GM19395 (cell line): ENCODE data around the gene C14orf132.
"Not testable (repeated sequence)": the region's sequence is repeated elsewhere in the genome, so short reads cannot be mapped to it uniquely, and the experiment has no call there.

Experiments used
- ATAC-seq: cut with Tn5 transposase; IDR thresholded peaks from one replicate; pipeline ENCODE4 v1.9.1; 2021; ENCODE audit warnings: mild to moderate bottlenecking, moderate library complexity; ENCODE audit not compliant: unreplicated experiment

C14orf132 gene

DNA sequence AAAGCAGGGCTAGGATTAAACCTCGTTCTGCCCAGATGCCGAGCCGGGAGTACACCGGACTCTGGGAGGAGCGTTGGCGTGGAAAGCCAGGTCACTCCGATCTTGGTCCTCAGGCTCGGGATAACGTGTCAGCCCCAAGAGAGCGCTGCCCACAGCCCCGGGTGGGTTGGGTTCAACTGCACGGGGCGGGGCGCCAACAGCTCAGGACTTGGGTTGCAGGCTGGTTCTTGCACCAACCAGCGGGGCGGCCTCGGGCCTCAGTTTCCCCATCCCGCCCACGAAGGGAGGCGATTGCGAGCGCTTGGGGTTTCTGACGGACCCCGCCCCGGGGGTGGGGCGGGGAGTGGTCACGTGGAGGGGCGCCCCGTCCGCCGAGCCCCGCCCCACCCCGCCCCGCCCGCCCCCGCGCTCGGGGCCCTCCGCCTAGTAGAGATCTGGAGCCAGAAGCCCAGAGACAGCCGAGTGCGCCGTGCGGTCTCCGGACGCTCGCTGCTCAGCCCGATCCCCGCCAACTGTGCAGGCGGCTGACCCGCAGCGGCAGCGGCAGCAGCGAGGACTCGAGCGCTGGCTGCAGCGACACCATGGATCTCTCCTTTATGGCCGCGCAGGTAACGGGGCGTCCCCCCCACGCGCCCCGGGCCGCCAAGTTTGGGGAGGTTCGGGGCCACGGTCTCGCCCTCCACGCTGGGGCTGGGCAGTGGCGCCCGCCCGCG is at the start of gene C14orf132:
Gene C14orf132, plus strand, starts transcription at position 443 of the 713 bp plus-strand sequence. Its CDS starts 139 bp downstream, at position 582.
- ATAC-seq: peak; percentile 66

DNA sequence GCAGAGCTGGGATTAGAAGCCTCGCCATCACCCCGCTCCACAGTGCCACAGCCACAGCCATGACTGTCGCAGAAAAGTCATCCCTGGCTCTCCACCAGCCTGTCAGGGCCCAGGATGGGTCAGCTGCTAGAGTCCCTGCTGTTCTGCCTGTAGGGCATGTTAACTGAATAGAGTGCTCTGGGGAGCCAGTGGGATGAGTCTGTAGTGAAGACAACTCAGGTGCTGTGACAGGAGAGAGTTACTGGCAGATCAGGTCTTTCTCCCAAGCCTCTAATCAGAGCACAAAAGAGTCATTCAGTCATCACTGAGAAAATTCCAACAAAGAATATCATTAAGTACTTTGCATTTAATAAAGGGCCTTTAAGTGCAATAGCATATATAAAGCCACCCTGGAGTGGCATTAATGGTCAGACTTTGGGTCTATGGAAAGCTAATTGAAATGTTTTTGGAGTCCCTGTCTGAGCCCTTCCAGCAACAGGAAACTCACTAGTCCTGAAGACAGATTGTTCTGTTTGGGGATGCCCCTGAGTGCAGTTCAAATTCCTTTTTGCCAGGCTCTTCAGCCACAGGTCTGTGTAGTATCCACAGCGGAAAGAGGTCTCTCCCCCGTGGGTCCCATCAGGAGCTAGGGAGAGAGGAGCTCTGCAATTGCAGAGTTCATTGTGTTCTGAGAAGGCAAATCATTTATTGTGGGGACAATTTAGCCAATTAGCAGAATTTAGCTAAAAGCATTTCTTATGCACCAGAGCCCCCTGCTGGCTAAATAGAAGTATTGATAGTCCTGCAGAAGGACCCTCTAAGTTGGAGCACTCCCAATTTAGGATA is 45.2 kb upstream of the C14orf132 start:
- ATAC-seq: no peak

DNA sequence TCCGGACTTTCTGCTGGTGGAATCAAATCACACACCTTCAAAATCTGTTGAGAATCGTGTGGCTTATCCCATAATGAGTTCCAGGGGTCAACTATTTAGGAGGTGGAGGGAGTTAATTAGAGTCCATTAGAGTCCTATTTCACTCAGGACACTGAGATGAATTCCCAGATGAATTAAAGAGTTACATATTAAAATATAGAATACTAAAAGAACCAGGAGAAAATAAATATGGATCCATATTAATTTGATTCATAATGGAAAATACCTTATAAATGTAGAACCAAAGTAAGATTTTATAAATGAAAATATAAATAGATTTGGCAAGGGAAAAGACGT is 44.6 kb upstream of the C14orf132 start:
- ATAC-seq: no peak

DNA sequence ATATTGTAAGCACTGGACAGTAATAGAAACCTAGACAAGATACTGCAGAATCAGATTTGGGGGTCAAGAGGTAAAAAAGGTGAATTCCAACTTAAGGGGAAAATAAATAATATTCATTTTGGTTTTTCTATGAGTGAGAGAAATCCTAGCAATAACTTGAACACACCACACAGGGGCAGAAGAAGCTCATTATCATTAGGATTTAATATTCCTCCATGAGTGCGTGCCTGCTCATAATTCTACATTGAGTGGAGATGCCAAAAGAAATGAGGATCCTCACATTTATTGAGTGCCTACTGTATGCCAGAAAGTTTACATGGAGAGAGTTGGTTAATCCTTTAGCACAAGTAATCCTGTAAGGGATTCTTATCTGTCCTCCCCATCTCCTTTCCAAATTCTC is 40.5 kb upstream of the C14orf132 start:
- no peak for ATAC-seq

DNA sequence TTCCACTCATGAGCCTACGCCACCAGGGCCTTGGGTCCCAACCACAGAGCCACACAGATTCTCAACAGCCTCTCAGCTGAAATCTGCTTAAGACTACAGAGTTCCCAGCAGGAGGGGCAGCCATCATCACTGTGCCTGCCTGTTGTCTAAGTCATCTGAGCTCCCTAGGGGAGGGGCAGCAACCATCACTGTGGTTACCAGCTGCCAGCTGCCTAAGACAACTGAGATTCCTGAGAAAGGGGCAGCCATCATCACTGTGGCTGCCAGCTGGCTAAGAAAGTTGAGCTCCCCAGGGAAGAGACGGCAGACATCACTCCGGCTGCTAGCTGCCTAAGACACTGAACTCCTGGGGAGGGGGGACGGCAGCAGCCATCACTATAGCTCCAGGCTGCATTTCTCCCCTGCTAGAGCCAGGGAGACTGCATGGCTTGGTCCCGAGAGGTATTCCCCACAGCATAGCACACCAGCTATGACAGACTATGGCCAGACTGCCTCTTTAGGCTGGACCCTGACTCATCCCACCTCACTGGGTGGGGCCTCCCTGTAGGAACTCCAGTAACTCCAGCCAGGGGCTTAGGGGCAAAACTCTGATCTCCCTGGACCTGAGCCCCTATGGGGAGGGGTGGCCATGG is 37.2 kb upstream of the C14orf132 start:
- ATAC-seq: no peak

DNA sequence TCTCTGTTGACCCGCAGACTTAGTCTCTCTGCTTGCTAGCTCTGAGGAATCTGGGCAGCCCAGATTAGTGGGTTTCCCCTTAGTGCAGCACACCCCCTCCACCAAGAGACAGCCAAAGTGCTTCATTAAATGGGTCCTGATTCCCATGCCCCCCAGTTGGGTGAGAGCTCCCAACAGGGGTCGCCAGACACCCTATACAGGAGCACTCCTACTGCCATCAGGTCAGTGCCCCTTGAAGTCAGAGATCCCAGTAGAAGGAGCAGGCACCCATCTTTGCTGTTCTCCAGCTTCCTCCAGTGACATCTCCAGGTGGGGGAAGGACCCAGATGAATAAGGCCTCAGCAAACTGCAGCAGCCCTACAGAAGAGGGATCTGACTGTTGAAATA is 36.7 kb upstream of the C14orf132 start:
- ATAC-seq: no peak

DNA sequence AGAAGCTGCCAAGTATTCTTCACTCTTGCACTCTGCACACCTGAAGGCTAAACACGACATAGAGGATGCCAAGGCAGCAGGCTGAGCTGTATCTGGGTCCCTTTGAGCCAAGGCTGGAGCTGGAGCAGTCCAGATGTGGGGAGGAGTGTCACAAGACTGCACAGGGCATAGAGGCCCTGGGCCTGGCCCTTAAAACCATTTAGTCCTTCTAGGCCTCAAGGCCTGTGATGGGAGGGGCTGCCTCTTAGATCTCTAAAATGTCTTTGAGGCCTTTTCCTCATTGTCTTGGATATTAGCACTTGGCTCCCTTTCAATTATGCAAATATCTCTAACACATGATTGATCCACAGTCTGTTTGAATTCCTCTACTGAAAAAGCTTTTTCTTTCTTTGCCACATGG is 28.0 kb upstream of the C14orf132 start:
- ATAC-seq: no peak

DNA sequence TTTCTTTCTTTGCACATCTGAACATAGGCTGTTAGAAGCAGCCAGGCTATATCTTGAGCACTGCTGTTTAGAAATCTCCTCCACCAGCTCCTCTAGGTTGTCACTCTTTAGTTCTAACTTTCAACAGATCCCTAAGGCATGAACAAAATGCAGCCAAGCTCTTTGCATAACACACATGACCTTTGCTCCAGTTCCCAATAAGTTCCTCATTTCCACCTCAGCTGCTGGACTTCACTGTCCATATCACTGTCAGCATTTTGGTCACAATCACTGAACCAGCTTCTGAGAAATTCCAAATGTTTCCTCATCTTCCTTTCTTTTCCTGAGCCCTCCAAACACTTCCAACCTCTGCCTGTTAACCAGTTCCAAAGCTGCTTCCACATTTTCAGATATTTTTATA is 27.6 kb upstream of the C14orf132 start:
- ATAC-seq: no peak

DNA sequence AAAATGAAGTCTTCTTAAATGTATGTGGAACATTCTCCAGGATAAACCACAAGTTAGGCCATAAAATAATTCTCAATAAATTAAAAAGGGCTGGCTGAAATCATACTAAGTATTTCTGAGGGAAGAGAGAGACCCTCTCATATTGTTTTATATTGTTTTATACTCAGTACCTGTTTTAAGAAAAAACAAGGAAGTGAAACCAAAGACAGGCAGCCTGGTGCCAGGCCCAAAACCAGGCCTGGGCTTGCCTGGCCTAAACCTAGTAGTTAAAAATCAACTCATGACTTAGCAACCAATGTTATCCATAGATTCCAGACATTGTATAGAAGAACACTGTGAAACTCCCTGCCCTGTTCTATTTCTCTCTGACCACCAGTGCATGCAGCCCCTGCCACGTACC is 26.4 kb upstream of the C14orf132 start:
- not testable (repeated sequence) for ATAC-seq

DNA sequence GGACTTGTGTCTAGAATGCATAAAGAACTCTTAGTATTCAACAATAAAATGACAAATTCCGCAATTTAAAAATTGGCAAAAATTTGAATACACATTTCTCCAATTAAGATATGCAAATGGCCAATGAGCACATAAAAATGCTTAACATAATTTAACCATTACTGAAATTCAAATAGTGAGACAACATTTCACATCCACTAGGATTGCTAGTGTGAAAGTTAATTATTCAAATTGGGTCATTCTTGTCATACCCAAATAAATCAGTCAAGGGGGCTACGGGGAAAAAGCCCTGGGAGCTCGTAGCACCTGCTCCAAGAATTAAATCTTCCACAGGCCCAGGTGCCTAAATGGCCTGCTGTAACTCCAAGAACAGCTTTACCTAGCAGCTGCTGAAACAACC is 25.0 kb upstream of the C14orf132 start:
- no peak for ATAC-seq

DNA sequence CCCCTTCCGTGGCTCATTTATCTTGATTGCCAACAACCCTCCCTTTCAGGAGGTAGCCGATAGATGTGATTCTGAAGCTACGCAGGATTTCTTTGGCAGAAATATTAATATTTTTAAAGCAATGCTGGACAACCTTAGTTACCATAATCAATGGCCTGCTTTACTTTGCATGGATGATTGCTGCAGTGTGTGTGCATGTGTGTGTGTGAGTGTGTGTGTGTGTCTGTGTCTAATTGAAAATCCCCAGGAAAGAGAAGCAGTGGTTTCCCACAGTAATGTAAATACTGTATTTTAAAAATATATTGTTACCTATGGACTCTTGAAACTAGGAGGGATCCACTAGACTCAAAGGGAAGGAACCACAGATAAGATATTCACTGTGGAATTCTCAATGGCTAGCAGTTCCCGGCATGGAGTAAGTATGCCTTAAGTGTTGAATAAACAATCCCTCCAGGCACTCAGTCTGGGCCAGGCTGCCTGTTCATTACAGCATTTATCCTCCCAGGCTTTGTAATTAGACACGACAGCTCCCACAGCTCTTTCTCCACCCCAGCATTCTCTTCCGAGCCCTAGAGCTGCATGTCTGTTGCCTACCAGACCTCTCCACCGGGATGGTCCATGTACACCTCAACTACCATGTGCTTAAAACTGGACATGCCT is 22.5 kb upstream of the C14orf132 start:
- ATAC-seq: no peak

DNA sequence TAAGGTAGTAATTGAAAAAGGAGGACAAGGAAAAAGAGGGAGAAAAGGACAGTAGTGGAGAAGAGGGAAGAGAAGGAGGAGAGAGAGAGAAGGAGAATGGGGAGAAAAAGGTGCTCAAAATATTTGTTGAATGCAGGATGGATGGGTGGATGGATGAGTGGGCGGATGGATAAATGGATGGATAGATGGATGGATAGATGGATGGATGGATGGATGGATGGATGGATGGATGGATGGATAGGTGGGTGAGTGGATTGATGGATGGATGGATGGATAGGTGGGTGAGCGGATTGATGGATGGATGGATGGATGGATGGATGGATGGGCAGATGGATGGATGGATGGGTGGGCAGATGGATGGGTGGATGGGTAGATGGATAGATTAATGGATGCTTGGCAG is 21.3 kb upstream of the C14orf132 start:
- ATAC-seq: no peak

DNA sequence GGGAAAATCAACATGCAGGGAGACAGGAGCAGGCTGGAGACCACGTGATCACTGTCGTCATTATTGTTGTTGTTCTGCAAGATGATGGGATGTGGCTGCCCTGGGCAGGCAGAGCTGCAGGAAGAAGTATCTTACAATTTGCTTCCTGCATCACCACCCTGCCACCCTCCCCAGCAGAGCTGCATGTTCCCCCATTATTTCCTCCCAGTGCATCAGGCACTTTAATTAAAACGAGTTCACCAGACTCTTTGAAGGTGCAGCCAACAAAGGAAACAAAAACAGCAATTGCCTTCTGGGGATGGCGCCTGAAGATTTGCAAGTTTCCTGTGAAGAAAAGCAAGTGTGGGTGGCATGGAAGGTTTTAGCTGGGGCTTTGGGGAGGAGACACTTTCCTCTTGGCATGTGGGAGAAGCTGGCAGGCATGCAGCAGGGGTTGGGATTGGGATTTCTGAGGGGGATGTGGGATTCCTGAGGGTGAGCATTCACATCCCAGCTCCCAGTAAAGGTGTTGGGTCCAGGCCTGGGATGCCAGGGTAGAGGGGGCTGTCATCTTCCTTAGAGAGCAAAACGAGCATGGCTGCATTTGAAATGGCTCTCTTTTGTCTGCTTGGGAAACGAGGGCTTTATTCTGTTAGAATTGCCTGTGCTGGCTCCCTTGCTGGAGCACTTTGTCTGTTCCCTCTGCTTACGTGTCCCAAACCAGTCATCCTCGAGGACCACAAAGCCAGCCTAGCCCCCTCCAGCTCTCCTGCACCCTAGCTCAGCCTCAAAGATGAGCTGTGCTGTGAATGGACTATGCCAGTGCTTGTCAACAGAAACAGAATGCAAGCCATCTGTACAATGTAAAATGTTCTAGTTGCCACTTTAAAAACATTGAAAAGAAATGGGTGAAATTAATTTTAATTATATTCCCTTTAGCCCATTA is 11.5 kb upstream of the C14orf132 start:
- no peak for ATAC-seq

DNA sequence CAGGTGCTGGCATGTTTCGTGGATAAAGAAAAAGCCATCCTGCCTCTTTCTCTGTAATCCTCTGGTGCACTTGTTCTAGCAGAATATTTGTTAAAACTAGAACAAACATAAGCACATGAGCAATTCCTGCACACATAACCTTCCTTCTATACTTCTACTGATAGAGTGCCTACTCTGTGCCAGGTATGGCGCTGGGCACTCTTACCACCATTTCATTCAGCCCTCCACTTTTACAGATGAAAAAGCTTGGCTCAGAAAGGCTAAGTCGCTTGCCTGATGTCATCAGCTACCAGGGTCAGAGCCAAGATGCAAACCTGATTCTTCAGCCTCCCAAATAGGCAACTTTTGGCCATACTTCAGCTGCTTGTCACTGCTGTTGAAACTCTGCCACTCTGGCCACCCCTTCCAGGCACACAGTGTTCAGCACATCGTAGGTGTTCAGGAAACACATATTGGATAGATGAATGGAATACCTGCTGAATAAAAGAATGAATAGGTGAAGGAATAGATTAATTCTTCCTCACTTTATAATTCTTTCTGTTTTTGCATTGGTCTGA is 10.0 kb upstream of the C14orf132 start:
- no peak for ATAC-seq

DNA sequence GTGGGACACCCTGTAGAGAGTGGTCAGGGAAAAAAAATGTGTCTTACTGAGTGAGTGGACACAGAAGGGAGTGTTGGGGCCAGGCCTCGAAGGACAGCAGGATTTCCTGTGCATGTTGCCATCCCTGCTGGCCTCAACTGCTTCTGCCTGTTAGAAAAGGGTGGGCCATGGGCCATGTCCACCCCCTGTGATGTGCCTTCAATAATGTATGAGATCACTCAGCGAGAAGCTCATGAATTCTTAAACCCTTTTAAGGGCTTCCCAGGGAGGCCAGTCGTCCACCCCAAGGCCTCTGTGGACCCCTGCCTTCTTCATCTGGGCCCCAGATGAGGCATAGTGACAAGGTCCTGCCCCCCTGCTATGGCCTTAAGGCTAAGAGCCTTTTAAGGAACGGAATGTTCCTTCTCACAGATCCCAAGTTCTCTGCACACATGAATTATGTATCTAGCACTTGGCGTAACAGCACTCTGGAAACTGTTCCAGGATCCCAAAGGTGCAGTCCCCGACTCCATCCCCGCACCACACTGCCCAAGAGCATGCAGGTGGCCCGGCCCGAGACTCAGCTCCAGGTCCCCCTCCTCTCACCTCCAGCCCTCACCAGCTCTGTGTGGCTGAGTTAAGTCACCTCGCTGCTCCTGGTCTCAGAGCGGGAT is 8.9 kb upstream of the C14orf132 start:
- ATAC-seq: no peak

DNA sequence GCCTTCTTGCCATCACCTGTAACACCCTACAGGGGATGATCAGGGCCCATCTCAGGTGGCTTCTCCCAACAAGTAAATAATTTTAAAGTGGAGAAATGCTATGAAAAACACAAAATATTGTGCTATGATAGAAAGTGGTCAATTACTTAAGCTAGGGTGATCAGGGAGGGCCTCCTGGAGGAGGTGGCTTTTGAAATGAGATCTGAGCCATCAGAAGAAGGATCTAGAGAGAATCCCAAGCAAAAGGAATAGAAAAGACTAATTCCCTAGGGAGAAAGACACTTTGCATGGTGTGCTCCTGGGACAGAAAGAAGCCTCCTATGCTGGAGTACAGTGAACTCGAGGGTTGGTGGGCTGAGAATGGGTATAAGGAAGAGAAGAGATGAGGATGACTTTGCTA is 7.5 kb upstream of the C14orf132 start:
- ATAC-seq: no peak

DNA sequence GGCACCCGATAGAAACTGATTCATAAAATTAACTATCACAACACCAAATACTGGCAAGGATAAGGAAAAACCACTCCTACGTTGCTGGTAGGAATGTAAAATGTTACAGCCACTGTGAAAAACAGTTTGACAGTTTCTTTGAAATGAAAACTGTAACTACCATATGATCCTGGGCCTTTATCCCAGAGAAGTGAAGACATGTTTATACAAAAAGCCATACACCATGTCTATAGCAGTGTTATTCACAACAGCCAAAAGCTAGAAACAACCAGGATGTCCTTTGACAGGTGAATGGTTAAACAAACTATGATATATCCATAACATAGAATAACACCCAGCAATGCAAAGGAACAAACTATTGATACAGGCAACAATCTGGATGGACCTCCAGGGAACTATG is 3.7 kb upstream of the C14orf132 start:
- ATAC-seq: no peak

DNA sequence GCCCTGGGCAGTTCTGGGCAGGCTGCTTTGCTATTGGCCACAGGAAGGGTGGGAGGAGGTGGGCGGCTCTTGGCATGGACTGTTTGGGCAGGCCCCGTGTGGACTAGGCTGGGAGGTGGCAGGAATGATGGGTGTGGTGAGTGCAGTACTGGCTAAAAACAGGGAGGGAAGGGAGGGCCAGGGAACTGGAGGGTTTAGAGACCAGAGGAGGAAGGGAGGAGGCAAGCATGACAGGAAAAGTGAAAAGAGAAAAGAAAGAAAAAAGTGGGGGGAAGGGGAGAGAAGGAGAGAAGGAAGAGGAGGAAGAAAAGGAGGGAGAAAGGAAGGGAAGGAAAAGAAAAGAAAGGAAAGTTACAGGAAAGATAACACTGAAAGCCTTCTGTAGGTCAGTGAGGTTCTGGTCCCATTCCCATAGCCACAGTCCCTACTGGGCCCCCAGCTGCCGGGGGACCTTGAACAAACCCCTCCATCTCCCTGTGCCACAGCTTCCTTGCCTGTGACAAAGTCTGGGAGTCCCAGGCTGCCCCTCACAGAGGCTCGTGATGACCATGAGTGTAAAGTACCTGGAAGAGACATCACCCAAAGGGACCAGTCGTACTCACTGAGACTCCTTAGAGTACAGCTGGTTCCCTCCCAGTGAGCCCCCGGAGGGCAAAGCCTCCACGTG is 1.1 kb upstream of the C14orf132 start:
- no peak for ATAC-seq

DNA sequence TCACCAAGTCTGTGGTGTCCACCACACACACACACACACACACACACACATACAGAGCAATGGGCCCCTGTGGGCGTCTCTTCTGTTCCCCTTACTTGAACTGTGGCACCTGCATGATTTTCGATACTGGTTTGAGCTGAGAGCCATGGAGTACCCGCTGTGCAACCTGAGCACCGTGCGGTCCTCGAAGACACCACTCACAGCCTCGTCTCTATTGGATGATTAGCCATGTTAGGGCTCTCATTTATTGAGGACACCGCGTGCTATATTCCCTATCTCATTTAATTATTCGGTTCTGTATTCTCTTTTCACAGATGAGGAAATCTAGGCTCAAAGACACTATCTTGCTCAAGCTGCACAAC is 623 bp upstream of the C14orf132 start:
- ATAC-seq: no peak
